Mesenchymal stem cell (in vitro differentiated cells and primary cell): Measurements from ENCODE around the gene SCGB1A1.
"Not testable (repeated sequence)": the region's sequence is repeated elsewhere in the genome, so short reads cannot be mapped to it uniquely, and the experiment has no call there.

Source experiments
- DNase-seq: peaks from one replicate; pipeline ENCODE4 v3.0.0-alpha.2; 2013
- H2AFZ ChIP-seq: one replicate; pipeline ENCODE4 v1.6.1; 2013; ENCODE audit warnings: low read depth, mild to moderate bottlenecking, control low read depth, inconsistent platforms, low read length, moderate library complexity
- H2AK5ac ChIP-seq: 2 replicates; pipeline ENCODE4 v1.6.1; 2013; ENCODE audit warnings: low read length, moderate library complexity, mild to moderate bottlenecking, inconsistent platforms; ENCODE audit not compliant: severe bottlenecking
- H2BK120ac ChIP-seq: one replicate; pipeline ENCODE4 v1.6.1; 2013; ENCODE audit warnings: low read depth, mild to moderate bottlenecking, inconsistent platforms, low read length, moderate library complexity
- H2BK12ac ChIP-seq, 2 experiments: one replicate each; pipeline ENCODE4 v1.6.1; 2013; ENCODE audit warnings: inconsistent platforms in 2 of 2, low read length in 2 of 2, mild to moderate bottlenecking in 2 of 2, moderate library complexity in 2 of 2, control low read depth in 1 of 2
- H2BK15ac ChIP-seq: one replicate; pipeline ENCODE4 v1.6.1; 2013; ENCODE audit warnings: mild to moderate bottlenecking, low read depth, inconsistent platforms; ENCODE audit not compliant: poor library complexity, severe bottlenecking
- H2BK5ac ChIP-seq: 2 replicates; pipeline ENCODE4 v1.6.1; 2013; ENCODE audit warnings: low read depth, mild to moderate bottlenecking, low read length, control low read depth, inconsistent platforms; ENCODE audit not compliant: poor library complexity, severe bottlenecking
- H3K14ac ChIP-seq, 2 experiments: one replicate each; pipeline ENCODE4 v1.6.1; 2013; ENCODE audit warnings: inconsistent platforms in 2 of 2, low read length in 2 of 2, control low read depth in 1 of 2, mild to moderate bottlenecking in 1 of 2, moderate library complexity in 1 of 2
- H3K18ac ChIP-seq, 2 experiments: one replicate each; pipeline ENCODE4 v1.6.1; 2013; ENCODE audit warnings: inconsistent platforms in 2 of 2, low read length in 2 of 2, control low read depth in 1 of 2, low read depth in 1 of 2, mild to moderate bottlenecking in 1 of 2
- H3K23ac ChIP-seq, 2 experiments: one replicate each; pipeline ENCODE4 v1.6.1; 2013; ENCODE audit warnings: inconsistent platforms in 2 of 2, low read length in 2 of 2, mild to moderate bottlenecking in 2 of 2, moderate library complexity in 2 of 2, control low read depth in 1 of 2
- H3K27ac ChIP-seq: 2 replicates; pipeline ENCODE4 v1.5.1; 2013; ENCODE audit warnings: mild to moderate bottlenecking, moderate library complexity, low read length, control low read depth, inconsistent platforms; ENCODE audit not compliant: poor library complexity, severe bottlenecking
- H3K27me3 ChIP-seq, 2 experiments: 2 replicates each; pipeline versions ENCODE4 v1.6.1 to v1.7.0; 2013; ENCODE audit warnings: low read length in 2 of 2, mild to moderate bottlenecking in 2 of 2, moderate library complexity in 2 of 2, control low read depth in 1 of 2, inconsistent platforms in 1 of 2; ENCODE audit not compliant: control insufficient read depth in 1 of 2, insufficient read depth in 1 of 2
- H3K36me3 ChIP-seq, 2 experiments: 2 replicates each; pipeline versions ENCODE4 v1.6.1 to v1.7.0; 2013; ENCODE audit warnings: low read length in 2 of 2, control low read depth in 1 of 2, inconsistent platforms in 1 of 2, low read depth in 1 of 2, mild to moderate bottlenecking in 1 of 2; ENCODE audit not compliant: insufficient read depth in 2 of 2, control insufficient read depth in 1 of 2
- H3K4ac ChIP-seq, 2 experiments: one replicate each; pipeline ENCODE4 v1.6.1; 2013; ENCODE audit warnings: inconsistent platforms in 2 of 2, low read length in 2 of 2, mild to moderate bottlenecking in 2 of 2, moderate library complexity in 2 of 2, control low read depth in 1 of 2, low read depth in 1 of 2
- H3K4me1 ChIP-seq: 2 replicates; pipeline ENCODE4 v1.6.1; 2013; ENCODE audit warnings: low read depth, low read length, control low read depth; ENCODE audit not compliant: control insufficient read depth, insufficient read depth
- H3K4me2 ChIP-seq: 2 replicates; pipeline ENCODE4 v1.6.1; 2013; ENCODE audit warnings: low read length, mild to moderate bottlenecking, inconsistent platforms; ENCODE audit not compliant: poor library complexity, severe bottlenecking
- H3K4me3 ChIP-seq, 2 experiments: 2 replicates each; pipeline versions ENCODE4 v1.5.1 to v1.7.0; 2013; ENCODE audit warnings: low read length in 2 of 2, mild to moderate bottlenecking in 2 of 2, control low read depth in 1 of 2, low read depth in 1 of 2; ENCODE audit not compliant: insufficient read depth in 1 of 2
- H3K79me1 ChIP-seq: replicated peaks from 2 replicates; pipeline ENCODE4 v1.6.1; 2013; ENCODE audit warnings: mild to moderate bottlenecking, control low read depth, low read length, inconsistent platforms; ENCODE audit not compliant: poor library complexity, severe bottlenecking
- H3K9ac ChIP-seq: 2 replicates; pipeline ENCODE4 v1.7.0; 2013; ENCODE audit warnings: mild to moderate bottlenecking, low read length, moderate library complexity
- H3K9me3 ChIP-seq: 2 replicates; pipeline ENCODE4 v1.7.0; 2013; ENCODE audit warnings: mild to moderate bottlenecking, low read length; ENCODE audit not compliant: control insufficient read depth
- H4K8ac ChIP-seq: one replicate; pipeline ENCODE4 v1.6.1; 2013; ENCODE audit warnings: inconsistent platforms, mild to moderate bottlenecking, low read length, moderate library complexity
- H4K91ac ChIP-seq: one replicate; pipeline ENCODE4 v1.6.1; 2013; ENCODE audit warnings: mild to moderate bottlenecking, low read length, inconsistent platforms
- WGBS: methylation state at CpG from one replicate; pipeline ENCODE4 v1.1.7; 2013; ENCODE audit warnings: mixed read lengths; 5-methylcytosine and 5-hydroxymethylcytosine counted together

Gene SCGB1A1

DNA sequence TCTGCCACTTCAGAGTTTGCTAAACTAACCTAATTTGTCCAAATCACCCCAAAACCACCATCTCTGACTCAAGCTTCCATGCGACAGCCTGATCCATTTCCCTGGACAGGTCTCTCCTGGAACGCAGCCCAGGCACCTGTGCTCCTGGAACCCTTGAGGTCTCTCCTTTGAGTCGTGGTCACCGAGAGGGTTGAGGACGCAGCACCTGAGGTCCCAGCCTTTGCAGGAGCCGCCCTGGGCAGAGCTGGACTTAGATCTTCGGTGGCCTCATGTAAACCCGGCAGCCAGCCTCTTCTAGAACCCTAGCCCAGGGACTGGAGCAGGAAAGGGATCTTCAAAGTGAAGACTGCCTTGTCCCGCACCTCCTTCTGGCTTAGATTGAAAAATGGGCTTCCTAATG is 44.0 kb upstream of the SCGB1A1 start:
- no peak for DNase-seq
- Histone ChIP-seq H2BK120ac (no peak overlapping the region), H3K4me3 (no peak overlapping the region), H3K27me3 (peaks cover 0 to 26% of the 10 kb centered on the region in 2 experiments), H3K4ac (no peak overlapping the region), H3K4me1 (no peaks in the 10 kb centered on the region), H4K91ac (no peak overlapping the region), H2BK12ac (no peak overlapping the region), H3K79me1 (no peaks in the 10 kb centered on the region), H2AFZ (no peak overlapping the region), H3K9me3 (no peaks in the 10 kb centered on the region), H3K18ac (no peak overlapping the region), H4K8ac (no peak overlapping the region), H2BK15ac (no peak overlapping the region), H3K9ac (no peak overlapping the region), H2BK5ac (no peak overlapping the region), H3K36me3 (no peaks in the 10 kb centered on the region), H3K4me2 (no peak overlapping the region), H3K14ac (no peak overlapping the region), H3K27ac (no peak overlapping the region), H3K23ac (no peak overlapping the region), H2AK5ac (no peak overlapping the region)
- 90% methylated on average over 9 of the region's 9 CpGs for WGBS

DNA sequence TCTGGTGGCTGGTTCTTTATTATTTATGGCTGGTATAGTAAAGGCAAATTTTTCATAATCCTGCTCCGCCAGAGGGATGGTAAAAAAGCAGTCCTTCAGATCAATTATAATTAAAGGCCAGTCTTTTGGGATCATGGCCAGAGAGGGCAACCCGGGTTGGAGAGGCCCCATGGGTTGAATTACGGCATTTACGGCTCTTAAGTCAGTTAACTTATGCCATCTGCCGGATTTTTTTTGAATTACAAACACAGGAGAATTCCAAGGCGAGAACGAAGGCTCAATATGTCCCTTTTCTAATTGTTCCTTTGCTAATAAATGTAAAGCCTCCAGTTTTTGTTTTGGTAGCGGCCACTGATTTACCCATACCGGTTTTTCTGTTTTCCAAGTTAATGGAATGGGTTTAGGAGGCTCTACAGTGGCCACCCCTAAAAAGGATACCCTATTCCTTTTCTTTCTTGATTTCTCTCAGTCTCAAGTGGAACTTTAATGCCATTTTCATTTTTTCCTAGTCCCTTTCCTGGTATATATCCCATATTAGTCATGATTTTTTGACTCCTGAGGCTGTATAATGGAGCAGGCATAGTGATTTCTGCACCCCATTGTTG is 40.3 kb upstream of the SCGB1A1 start:
- peak; percentile 66 for DNase-seq
- 7% methylated on average over 7 of the region's 9 CpGs for WGBS
- H3K4me2 ChIP-seq, H3K4me3 ChIP-seq, H3K27ac ChIP-seq, H3K4me1 ChIP-seq, H3K18ac ChIP-seq, H3K14ac ChIP-seq, H3K9me3 ChIP-seq, H3K4ac ChIP-seq, H3K9ac ChIP-seq, H4K91ac ChIP-seq, H2BK12ac ChIP-seq, H3K79me1 ChIP-seq, H2BK120ac ChIP-seq, H3K23ac ChIP-seq, H2BK15ac ChIP-seq, H2AFZ ChIP-seq, H2AK5ac ChIP-seq, H4K8ac ChIP-seq, H3K36me3 ChIP-seq, H2BK5ac ChIP-seq: not testable (repeated sequence)
- H3K27me3 ChIP-seq: peaks cover 0 to 14% of the 10 kb centered on the region in 2 experiments

DNA sequence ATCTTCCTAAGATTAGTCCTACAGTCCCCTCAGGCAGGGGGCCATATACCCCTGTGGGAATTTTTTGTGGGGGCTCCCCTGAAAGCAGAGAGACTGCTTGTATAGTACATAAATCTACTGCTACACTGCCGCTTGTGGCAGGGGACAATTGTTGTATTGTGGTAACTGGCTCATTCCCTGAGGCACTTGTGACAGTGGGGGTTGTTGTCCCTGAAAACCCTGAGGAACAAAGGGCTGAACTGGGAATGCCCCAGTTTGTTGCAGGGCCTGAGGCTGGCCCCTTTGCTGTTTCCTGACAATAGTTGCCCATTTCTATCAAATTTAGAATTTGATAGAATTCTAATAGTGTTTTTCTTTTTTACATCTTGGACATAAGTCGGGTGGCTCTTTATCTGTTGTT is 39.2 kb upstream of the SCGB1A1 start:
- not testable (repeated sequence) for H2AK5ac ChIP-seq, H2BK15ac ChIP-seq, H3K9me3 ChIP-seq, H2BK12ac ChIP-seq, H3K9ac ChIP-seq, H3K4ac ChIP-seq, H3K4me1 ChIP-seq, H4K8ac ChIP-seq, H3K4me3 ChIP-seq, H2BK120ac ChIP-seq, H2AFZ ChIP-seq, H3K4me2 ChIP-seq, H3K14ac ChIP-seq, DNase-seq, H2BK5ac ChIP-seq, H3K23ac ChIP-seq, H3K36me3 ChIP-seq, H3K18ac ChIP-seq, H3K27ac ChIP-seq, H3K27me3 ChIP-seq, H4K91ac ChIP-seq, H3K79me1 ChIP-seq
- 75% methylated on average over 1 of the region's 2 CpGs for WGBS

DNA sequence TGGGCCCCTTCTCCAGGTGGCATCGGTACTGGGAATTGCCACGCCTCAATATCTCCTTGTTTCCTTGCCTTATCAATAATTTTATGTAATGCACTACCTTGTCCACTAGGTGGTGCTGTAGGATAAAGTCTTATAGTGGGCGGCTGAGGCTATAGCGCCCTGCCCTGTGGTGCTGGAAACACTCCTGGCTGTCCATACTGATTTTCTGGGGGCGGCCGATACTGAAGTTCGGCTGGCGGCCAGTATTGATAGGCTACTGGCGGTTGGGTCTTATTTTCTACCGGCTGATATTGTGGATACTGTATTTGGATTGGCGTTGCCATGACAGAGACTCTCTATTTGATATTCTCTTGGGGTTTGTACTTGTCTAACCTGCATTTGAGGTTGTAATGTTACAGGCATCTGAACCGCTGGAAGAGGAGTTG is 38.0 kb upstream of the SCGB1A1 start:
- not testable (repeated sequence) for H3K36me3 ChIP-seq, H2BK15ac ChIP-seq, H2AK5ac ChIP-seq, H2BK5ac ChIP-seq, H2BK12ac ChIP-seq, H2BK120ac ChIP-seq, H3K14ac ChIP-seq, H4K91ac ChIP-seq, H3K4me1 ChIP-seq, H3K27me3 ChIP-seq, H3K27ac ChIP-seq, H3K9me3 ChIP-seq, H3K18ac ChIP-seq, H4K8ac ChIP-seq, H3K4ac ChIP-seq, H3K23ac ChIP-seq, H3K79me1 ChIP-seq, H2AFZ ChIP-seq
- H3K9ac ChIP-seq: peak overlapping the region; percentile 52
- H3K4me2 ChIP-seq: peak overlapping the region; percentile 11
- DNase-seq: peak; percentile 75
- WGBS: 16% methylated on average over 10 of the region's 12 CpGs
- H3K4me3 ChIP-seq: peak overlapping the region in 1 of 2 experiments; percentile 62
